Stomach (tissue), 4 donors: ENCODE data around the gene GPNMB.

ENCODE experiments used
- EP300 ChIP-seq: sonication (generic); formaldehyde crosslinking; IDR thresholded peaks from one replicate; pipeline ENCODE4 v1.6.1; 2017; ENCODE audit warnings: antibody characterized with exemption
- POLR2A ChIP-seq, 4 donors: fragments of 450-650 bp; IDR thresholded peaks; one replicate each; pipeline ENCODE4 v1.6.1; 2016; ENCODE audit warnings: antibody characterized with exemption in 4 of 4, control low read depth in 2 of 4, mild to moderate bottlenecking in 1 of 4, moderate library complexity in 1 of 4
- POLR2AphosphoS5 ChIP-seq, 3 donors: sonication (generic); formaldehyde crosslinking; IDR thresholded peaks; one replicate each; pipeline ENCODE4 v1.6.1; 2016; ENCODE audit warnings: antibody characterized with exemption in 3 of 3
- TF ChIP-seq, protein P1 (sequence below), 7 experiments: fragments of 450-650 bp in 4 of 7; fragments of 200-600 bp in 3 of 7; sonication (generic) in 3 of 7; IDR thresholded peaks; one replicate each; pipeline ENCODE4 v1.5.1; 2016 to 2019; ENCODE audit warnings: antibody characterized with exemption in 7 of 7, control low read depth in 2 of 7, mild to moderate bottlenecking in 1 of 7

DNA sequence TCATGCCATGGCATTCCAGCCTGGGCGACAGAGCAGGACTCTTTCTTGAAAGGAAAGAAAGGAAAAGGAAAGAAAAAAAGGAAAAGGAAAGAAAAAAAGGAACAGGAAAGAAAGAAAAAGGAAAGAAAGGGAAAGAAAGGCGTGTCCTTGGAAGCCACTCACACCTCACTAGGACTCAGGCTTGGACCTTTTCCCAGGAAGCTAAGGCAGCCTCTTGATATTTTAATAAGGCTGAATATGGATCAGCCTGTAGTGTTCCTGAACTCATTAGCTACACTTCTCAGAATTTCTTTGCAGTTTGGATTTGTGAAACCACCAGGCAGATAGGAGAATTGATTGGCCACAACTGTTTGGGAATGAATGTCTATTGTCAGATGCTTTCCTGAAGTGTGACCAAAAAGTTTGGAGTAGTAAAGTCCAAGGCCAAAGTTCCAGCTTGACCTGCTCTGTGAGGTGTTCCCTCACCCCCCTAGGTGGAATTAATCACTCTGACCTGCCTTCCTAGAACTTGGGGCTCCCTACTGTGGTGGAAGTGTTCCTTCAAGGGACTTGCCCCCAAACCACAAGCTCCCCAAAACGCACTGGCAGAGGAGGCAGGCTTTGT, 45.5 kb downstream of the GPNMB start:
- TF ChIP-seq POLR2AphosphoS5 (IDR thresholded peaks at IDR 0.05) (no peak), POLR2A (IDR thresholded peaks at IDR 0.05) (no peak), EP300 (no peak)
- TF ChIP-seq, protein P1, sequence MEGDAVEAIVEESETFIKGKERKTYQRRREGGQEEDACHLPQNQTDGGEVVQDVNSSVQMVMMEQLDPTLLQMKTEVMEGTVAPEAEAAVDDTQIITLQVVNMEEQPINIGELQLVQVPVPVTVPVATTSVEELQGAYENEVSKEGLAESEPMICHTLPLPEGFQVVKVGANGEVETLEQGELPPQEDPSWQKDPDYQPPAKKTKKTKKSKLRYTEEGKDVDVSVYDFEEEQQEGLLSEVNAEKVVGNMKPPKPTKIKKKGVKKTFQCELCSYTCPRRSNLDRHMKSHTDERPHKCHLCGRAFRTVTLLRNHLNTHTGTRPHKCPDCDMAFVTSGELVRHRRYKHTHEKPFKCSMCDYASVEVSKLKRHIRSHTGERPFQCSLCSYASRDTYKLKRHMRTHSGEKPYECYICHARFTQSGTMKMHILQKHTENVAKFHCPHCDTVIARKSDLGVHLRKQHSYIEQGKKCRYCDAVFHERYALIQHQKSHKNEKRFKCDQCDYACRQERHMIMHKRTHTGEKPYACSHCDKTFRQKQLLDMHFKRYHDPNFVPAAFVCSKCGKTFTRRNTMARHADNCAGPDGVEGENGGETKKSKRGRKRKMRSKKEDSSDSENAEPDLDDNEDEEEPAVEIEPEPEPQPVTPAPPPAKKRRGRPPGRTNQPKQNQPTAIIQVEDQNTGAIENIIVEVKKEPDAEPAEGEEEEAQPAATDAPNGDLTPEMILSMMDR (IDR thresholded peaks at IDR 0.05): no peak
